UCSD-AML1 (cell line): ENCODE measurements around the gene BIN1.

Source experiments
- DNase-seq: peaks from one replicate; lab custom pipeline; 2025; ENCODE audit not compliant: unreplicated experiment; lab: John Stamatoyannopoulos, UW

BIN1 gene

DNA sequence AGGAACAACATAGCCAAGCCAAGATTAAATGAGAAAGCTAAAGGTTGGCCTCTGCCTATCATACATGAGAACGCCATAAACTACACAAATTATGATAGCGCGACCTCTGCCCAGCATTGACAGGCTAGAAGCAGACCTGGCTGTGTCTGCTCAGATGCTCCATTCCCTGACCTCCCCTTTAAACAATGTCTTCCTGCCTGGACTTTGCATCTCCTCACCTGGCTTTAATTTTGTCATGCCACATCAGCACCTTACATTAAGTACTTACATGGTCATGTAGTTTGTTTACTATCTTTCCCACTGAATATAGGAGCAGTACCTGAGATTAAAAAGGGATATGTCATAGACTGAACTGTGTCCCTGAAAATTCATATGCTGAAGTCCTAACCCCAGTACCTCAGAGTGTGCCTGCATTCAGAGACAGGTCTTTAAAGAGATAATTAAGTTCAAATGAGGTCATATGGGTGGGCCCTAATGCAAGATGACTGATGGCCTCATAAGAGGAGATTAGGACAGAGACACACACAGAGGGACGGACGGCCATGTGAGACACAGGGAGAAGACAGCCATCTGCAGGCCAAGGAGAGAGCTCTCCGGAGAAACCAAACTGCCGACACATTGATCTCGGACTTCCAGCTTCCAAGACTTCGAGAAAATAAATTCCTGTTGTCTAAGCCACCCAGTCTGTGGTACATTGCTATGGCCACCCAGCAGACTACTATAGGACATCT, 103.7 kb downstream of the BIN1 start:
- DNase-seq, result no peak

DNA sequence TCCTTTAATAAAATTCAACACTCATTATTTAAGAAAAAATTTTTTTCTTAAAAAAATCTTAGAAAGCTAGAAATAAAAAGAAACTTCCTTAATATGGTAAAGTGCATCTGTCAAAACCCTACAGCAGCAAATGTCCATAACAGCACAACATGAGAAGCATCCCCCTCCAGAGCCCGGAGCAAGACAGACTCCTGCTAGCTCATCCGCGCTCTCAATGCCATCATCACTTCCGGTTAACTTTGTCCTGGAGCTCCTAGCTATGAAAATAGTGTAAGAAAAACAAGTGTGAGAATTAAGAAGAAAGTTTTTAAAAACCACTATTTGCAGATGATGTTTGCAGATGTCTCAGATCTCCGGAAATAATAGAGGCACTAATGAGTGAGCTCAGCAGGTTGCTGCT, 105.2 kb downstream of the BIN1 start:
- DNase-seq, result no peak

- DNase-seq, result no peak
Measured at GRCh38 chr2:127000937-127001336, 106.0 kb downstream of the BIN1 start.

DNA sequence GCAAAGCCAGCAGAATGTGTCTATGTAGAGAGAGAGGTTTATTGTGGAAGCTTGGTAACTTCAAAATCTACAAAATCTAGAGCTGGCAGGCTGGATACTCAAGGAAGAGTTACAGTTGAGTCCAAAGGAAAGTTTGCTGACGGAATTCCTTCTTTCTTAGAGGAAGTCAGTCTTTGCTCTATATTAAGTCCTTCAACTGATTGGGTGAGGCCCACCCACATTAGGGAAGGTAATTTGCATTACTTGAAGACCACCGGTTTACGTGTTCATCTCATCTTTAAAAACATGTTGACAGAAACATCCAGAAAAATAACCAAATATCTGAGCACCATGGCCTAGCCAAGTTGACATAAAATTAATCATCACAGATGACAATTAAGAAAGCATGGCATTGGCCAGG, 106.8 kb downstream of the BIN1 start:
- no peak for DNase-seq

DNA sequence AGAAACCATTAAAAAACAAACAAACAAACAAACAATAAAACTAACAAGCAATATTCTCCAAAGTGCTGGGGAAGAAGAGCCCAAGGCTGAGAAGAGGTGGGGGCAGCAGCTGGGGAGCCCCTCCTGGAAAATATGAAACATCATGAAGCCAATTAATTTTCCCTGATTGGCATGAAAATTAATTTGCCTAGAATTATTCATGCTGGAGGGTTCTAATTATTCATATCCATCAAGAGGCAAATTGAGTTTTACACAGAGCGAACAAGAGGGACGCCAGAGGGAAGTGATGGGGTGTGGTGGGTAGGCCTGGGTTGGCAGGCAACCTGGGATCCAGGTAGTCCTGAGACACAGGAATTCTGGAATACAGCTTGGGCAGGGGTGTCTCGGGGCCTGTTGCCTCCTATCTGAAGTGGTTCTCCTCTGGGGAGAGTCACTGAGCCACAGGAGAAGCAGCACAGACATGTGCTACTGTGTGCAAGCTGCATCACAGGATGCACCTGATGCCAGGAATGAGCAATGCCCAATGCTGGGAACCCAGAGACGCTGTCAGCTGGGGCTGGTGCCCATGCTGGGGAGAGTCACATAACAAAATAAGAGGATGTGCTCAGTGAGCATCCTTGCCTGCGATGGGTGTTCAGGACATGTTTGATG, 107.7 kb downstream of the BIN1 start:
- no peak for DNase-seq

DNA sequence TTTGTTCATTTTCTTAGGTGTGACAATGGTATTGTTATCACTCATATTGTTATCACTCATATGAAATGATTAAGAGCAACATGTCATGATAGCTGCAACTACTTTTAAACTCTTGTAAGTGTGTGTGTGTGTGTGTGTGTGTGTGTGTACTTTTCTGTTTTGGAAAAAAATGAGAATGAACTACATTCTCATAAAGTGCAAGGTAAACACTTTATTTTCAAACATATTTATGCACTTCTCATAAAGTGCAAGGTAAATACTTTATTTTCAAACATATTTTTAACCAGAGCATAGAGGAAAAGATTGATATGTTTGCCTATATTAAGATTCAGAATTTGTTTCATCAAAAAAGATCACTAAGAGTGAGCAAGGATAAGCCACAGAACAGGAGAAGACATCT, 108.5 kb downstream of the BIN1 start:
- DNase-seq, result no peak
